ENCODE measurements around the gene PSME3. TPM values are rescaled to one million over a fixed set of nuclear protein-coding genes. Genes with fewer than 3 reads are reported as not detected.

PSME3 gene
- total and polyA plus RNA-seq, 2 experiments from 2014 or later: 86.4 to 99.5 TPM

GRCh38 chr17:42818379-42818778, 14.8 kb upstream of the PSME3 start:
- Histone ChIP-seq H3K9me2 (replicated peaks; ENCODE audit: insufficient read depth) (no peaks in the 10 kb centered on the region), H3K4me1 (ENCODE audit: insufficient read depth) (peaks cover 7% of the 10 kb centered on the region), H3K9me3 (ENCODE audit: low read depth) (no peaks in the 10 kb centered on the region), H4K20me1 (ENCODE audit: insufficient read depth, poor library complexity, severe bottlenecking) (no peaks in the 10 kb centered on the region), H3K79me2 (peaks cover 34% of the 10 kb centered on the region), H3K27ac (no peak overlapping the region), H3K36me3 (replicated peaks; ENCODE audit: insufficient read depth, low read depth) (peaks cover 6% of the 10 kb centered on the region), H3K4me3 (no peak overlapping the region), H2AFZ (no peak overlapping the region), H3K4me2 (no peak overlapping the region), H3K27me3 (no peaks in the 10 kb centered on the region)
- no peak for TF ChIP-seq EZH2 (IDR thresholded peaks at IDR 0.05; ENCODE audit: borderline replicate concordance)
- TF ChIP-seq EZH2phosphoT487 (IDR thresholded peaks at IDR 0.05; ENCODE audit: low read depth, severe bottlenecking, unreplicated experiment): no peak
- TF ChIP-seq, protein P1, sequence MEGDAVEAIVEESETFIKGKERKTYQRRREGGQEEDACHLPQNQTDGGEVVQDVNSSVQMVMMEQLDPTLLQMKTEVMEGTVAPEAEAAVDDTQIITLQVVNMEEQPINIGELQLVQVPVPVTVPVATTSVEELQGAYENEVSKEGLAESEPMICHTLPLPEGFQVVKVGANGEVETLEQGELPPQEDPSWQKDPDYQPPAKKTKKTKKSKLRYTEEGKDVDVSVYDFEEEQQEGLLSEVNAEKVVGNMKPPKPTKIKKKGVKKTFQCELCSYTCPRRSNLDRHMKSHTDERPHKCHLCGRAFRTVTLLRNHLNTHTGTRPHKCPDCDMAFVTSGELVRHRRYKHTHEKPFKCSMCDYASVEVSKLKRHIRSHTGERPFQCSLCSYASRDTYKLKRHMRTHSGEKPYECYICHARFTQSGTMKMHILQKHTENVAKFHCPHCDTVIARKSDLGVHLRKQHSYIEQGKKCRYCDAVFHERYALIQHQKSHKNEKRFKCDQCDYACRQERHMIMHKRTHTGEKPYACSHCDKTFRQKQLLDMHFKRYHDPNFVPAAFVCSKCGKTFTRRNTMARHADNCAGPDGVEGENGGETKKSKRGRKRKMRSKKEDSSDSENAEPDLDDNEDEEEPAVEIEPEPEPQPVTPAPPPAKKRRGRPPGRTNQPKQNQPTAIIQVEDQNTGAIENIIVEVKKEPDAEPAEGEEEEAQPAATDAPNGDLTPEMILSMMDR (IDR thresholded peaks at IDR 0.05; ENCODE audit: poor library complexity): no peak
- 94% methylated on average over 5 of the region's 5 CpGs for WGBS (ENCODE audit: low lambda C conversion rate, missing lambda C conversion rate)
- DNase-seq (ENCODE audit: low spot score): no peak

DNA sequence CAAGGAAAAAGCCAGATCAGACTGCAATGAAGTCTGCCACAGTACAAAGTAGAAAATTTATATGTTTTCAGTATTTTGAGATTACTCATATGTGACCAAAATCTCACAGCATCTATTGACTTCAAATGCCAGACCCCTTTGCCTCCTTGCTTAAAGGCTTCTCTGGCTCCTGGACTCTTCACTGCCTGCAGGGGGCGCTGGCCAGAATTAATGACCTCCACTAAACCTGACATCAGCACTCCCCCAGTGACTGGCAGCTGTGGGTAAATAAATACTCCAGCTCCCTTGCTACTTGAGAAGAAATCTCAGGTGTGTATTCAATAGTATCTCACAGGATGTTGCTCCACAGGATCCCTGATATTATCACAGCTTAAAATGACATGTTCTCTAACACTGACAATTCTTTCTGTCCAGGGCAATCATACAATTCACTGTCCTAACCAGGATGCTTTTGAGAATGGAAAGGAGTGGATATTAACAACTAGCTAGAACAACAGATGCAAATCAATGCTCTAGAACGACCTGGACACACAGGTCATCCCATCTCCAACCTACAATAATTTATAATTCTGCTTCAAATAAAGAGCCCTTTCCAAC, 13.2 kb upstream of the PSME3 start:
- Histone ChIP-seq H3K9me3 (ENCODE audit: low read depth) (no peaks in the 10 kb centered on the region), H3K79me2 (peaks cover 38% of the 10 kb centered on the region), H4K20me1 (ENCODE audit: insufficient read depth, poor library complexity, severe bottlenecking) (no peaks in the 10 kb centered on the region), H3K4me2 (no peak overlapping the region), H2AFZ (no peak overlapping the region), H3K4me1 (ENCODE audit: insufficient read depth) (peaks cover 8% of the 10 kb centered on the region), H3K9me2 (replicated peaks; ENCODE audit: insufficient read depth) (no peaks in the 10 kb centered on the region), H3K36me3 (replicated peaks; ENCODE audit: insufficient read depth, low read depth) (peaks cover 4% of the 10 kb centered on the region), H3K4me3 (no peak overlapping the region), H3K27ac (no peak overlapping the region), H3K27me3 (no peaks in the 10 kb centered on the region)
- WGBS (ENCODE audit: low lambda C conversion rate, missing lambda C conversion rate): 33% methylated on average over 2 of the region's 2 CpGs
- DNase-seq (ENCODE audit: low spot score): peak; percentile 77
- TF ChIP-seq, protein P1 (IDR thresholded peaks at IDR 0.05; ENCODE audit: poor library complexity): peak; percentile 65
- TF ChIP-seq EZH2phosphoT487 (IDR thresholded peaks at IDR 0.05; ENCODE audit: low read depth, severe bottlenecking, unreplicated experiment) (no peak), EZH2 (IDR thresholded peaks at IDR 0.05; ENCODE audit: borderline replicate concordance) (no peak)

DNA sequence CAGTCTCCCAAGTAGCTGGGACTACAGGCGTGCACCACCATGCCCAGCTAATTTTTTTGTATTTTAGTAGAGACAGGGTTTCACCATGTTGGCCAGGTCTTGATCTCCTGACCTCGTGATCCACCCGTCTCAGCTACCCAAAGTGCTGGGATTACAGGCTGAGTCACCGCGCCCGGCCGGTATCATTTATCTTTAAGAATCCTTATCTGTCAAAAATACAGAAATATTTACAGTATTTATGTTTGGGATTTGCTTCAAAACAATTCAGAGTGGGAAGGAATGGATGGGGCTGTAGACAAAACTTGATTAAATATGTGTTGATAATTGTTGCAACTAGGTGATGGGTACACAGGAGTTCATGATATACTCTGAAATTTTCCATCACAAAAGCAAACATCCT, 12.0 kb upstream of the PSME3 start:
- TF ChIP-seq EZH2phosphoT487 (IDR thresholded peaks at IDR 0.05; ENCODE audit: low read depth, severe bottlenecking, unreplicated experiment) (no peak), EZH2 (IDR thresholded peaks at IDR 0.05; ENCODE audit: borderline replicate concordance) (no peak)
- TF ChIP-seq, protein P1 (IDR thresholded peaks at IDR 0.05; ENCODE audit: poor library complexity): no peak
- no peaks in the 10 kb centered on the region for H3K9me2 ChIP-seq (replicated peaks; ENCODE audit: insufficient read depth)
- H3K27ac ChIP-seq: no peak overlapping the region
- H3K4me1 ChIP-seq (ENCODE audit: insufficient read depth): peaks cover 8% of the 10 kb centered on the region
- H3K4me3 ChIP-seq: no peak overlapping the region
- H3K4me2 ChIP-seq: no peak overlapping the region
- no peaks in the 10 kb centered on the region for H3K36me3 ChIP-seq (replicated peaks; ENCODE audit: insufficient read depth, low read depth)
- H2AFZ ChIP-seq: no peak overlapping the region
- no peaks in the 10 kb centered on the region for H4K20me1 ChIP-seq (ENCODE audit: insufficient read depth, poor library complexity, severe bottlenecking)
- no peaks in the 10 kb centered on the region for H3K9me3 ChIP-seq (ENCODE audit: low read depth)
- WGBS (ENCODE audit: low lambda C conversion rate, missing lambda C conversion rate): 81% methylated on average over 7 of the region's 7 CpGs
- H3K79me2 ChIP-seq: peaks cover 38% of the 10 kb centered on the region
- no peak for DNase-seq (ENCODE audit: low spot score)
- H3K27me3 ChIP-seq: no peaks in the 10 kb centered on the region
